HG02798 (cell line): ENCODE results near the gene CMIP.

Experiments
- ATAC-seq: cut with Tn5 transposase; IDR thresholded peaks from one replicate; pipeline ENCODE4 v1.9.1; 2021; ENCODE audit warnings: mild to moderate bottlenecking; ENCODE audit not compliant: unreplicated experiment, poor library complexity

The CMIP gene

GRCh38 chr16:81627729-81628244 lies 183.2 kb downstream of the CMIP start:
- ATAC-seq = no peak

DNA sequence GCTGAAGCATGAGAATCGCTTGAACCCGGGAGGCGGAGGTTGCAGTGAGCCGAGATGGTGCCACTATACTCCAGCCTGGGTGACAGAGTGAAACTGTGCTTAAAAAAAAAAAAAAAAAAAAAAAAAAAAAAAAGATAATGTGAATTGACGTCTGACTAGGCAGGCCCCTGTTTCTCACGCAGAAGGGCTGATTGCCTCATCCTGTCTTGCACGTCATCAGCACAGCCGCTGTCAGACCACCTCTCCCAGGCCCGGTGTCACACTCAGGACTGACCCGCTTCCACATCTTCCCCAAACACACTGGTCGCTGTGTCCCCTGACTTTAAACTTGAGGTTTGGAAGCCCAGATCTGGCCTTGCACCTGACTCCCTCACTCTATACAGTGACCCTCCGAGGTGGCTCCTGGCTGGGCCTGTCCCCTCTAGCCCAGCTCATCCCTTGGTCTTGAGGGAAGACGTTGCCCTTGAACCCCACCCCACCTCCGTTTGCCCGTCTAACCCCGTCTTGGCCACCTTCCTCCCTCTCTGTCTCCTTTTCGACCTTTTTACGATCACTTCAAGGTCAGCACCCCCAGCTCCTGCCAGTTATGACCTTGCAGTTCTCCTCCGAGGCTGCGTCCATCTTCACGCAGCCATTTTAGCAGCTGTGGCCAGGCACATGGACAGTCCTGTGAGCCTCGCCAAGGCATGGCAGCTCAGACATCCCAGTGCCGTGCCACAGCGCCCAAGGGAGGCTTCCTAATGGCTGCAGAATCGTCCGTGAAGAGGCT lies 184.6 kb downstream of the CMIP start:
- ATAC-seq = no peak

DNA sequence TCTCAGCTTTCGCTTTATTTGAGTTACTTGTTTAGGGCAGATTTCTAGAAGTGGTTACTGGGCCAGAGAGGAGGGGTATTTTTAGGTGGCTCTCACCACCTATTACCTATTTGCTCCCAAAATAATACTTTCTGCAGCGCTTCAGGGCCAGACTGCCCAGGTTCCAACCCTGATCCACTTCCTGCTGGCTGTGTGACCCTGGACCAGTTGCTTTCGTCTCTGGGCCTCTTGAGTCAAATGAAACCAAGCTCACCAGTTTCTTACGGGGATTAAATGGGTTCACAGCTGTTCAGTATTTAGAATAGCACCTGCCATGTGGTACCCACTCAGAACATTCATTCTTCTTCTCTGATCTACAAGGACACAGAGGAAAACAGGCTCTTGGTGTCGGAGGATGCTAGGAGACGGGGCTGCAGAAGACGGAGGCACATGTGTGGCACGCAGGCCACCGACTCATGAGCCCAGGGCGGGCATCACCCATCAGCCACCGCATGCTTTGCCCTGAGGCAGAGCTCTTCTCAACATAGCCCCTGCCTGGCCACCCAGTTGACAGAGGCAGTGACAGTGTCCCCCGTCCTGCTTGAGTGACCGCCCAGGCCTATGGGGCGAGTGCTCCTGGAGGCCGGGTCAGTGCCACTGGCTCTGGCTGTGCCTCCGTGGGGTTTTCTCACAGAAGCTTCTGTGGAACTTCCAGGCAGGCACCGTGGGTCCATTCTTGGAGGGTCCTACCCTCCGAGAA lies 185.5 kb downstream of the CMIP start:
- ATAC-seq = no peak

GRCh38 chr16:81630635-81631031 lies 186.0 kb downstream of the CMIP start:
- ATAC-seq = no peak

- no peak for ATAC-seq
Observed at GRCh38 chr16:81632392-81633146, 188.0 kb downstream of the CMIP start.

DNA sequence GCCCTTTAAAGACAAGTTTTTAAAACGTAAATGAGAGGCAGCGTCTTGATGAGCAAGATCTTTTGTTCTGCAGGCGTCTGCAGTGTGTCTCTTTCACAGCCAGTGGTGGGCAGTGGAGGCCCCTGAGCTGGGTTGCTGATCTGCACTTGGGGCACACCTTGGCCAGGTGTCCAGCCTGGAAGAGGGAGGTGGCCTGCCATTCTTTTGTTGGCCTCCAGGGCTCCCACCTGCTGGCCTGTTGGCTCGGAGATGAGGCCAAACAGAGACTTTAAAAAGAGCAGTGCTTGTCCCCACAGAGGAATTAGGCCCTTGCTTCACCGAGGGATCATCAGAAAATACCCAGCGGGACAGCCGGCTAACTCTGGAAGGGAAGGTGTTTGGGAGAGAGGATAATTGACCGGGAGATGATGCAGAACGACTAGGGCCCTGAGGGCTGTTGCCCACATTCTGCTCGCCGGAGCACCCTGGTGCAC lies 188.6 kb downstream of the CMIP start:
- no peak for ATAC-seq

- no peak for ATAC-seq
Observed at GRCh38 chr16:81633680-81634379, 189.2 kb downstream of the CMIP start.

DNA sequence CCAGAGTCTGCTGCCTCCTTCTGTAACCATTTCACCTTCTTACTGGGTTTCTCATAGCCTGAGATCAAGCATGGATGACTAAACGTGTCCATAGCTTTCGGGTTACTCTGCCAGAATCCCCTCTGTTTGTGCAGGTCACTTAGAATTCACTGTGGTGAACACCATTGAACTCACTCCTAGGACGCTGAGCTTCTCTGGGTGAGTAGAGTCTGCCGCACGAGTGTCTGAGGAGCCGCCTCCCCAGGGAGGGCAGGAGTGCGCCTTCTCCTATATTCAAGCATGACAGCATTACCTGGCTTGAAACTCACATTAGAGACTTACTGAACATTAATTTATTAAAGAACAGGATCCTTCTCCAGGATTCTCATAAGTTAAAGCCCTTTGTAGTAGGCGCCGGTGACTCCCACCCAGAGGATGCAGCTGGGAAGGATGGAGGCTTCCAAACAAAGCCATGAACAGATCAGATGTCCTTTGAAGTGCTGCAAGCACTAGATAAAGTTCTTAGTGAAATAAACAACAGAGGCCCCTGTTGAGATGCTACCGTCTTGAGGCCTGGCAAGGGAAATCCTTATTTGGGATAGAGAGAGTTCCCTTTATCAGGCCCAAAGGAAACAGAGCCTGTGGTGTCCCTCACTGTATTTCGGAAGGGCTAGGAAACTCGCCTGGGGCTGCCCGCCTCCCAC lies 189.9 kb downstream of the CMIP start:
- ATAC-seq = no peak

- ATAC-seq = no peak
Observed at GRCh38 chr16:81635063-81635937, 190.7 kb downstream of the CMIP start.

DNA sequence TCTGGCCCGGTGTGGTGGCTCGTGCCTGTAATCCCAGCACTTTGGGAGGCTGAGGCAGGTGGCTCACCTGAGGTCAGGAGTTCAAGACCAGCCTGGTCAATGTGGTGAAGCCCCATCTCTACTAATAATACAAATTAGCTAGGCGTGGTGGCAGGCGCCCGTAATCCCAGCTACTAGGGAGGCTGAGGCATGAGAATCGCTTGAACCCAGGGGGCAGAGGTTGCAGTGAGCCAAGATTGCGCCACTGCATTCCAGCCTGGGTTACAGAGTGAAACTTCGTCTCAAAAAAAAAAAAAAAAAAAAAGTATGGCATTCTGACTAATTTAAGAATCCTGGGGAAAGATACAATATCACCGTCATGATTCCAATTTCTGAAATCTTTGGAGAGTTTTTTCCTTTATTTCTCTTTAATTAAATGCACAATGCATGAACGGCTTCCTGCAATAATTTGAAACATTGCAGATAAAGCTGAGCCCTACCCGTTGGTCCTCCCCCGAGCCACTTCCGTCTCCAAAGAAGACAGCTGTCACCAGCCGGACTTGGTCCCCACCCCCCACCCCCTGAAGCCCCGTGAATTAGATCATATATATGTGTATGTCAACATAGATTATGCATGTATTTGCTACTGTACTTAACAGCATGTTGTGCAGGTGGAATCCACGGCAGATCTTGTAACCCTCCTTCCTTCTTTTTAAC lies 191.8 kb downstream of the CMIP start:
- no peak for ATAC-seq

- no peak for ATAC-seq
Observed at GRCh38 chr16:81637336-81638235, 193.0 kb downstream of the CMIP start.

GRCh38 chr16:81638286-81638945 lies 193.8 kb downstream of the CMIP start:
- no peak for ATAC-seq

GRCh38 chr16:81639348-81639747 lies 194.7 kb downstream of the CMIP start:
- ATAC-seq = no peak

DNA sequence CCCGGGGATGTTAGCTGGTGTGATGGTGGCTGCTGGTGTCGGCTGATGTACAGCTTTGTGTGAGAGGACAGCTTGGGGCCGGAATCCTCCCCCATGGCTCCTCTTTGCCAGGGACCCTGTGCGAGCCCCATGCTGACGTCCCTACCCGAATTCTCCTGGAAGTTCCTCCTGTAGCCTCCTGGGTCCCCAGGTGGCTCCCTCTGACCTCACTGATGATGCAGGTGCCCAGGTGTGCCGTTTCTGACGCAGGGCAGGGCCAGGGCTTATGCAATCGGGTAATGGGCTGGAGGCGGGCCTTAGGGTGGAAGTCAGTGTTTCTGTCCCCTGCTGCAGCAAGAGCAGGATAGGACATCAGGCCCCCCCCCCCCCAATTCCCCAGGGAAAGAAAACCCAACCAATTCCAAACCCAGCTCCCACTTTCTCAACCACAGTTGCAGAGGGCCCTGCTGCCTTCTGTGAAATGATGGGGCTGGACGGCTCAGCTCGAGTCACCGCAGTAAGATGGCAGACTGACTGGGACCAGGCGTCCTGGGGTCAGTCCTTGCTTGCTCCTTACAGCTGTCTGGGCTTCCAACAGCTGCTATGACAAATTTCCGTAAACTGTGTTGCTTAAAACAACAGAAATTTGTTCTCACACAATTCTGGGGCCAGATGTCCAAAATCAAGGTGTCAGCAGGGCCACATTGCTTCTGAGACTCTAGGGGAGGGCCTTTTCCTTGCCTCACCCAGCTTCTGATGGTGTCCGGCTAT lies 195.5 kb downstream of the CMIP start:
- ATAC-seq = no peak

DNA sequence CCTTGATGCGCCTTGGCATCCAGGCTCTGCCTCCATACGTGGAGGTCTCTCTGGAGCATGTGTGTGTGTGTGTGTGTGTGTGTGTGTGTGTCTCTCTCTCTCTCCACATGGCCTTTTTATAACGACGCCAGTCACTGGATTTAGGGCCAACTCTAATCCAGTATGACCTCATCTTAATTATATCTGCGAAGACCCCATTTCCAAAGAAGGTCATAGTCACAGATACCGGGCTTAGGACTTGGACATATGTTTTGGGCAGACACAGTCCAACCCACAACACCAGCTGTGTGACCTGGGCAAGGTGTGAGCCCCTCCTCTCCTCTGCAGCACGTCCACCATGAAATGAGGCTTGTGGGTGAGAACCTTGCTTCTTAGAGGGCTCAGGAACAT lies 196.1 kb downstream of the CMIP start:
- no peak for ATAC-seq
